Pancreas (tissue), 10 donors: Measurements from ENCODE around the gene REEP6. TPM values are rescaled to one million over a fixed set of nuclear protein-coding genes. Genes with fewer than 3 reads are reported as not detected.

Source experiments
- ATAC-seq, 4 donors: fragments of 200-7000 bp; cut with Tn5 transposase; one replicate each; pipeline versions ENCODE4 v1.8.0 to v1.9.1; 2020; ENCODE audit warnings: mild to moderate bottlenecking in 4 of 4, moderate library complexity in 4 of 4
- DNase-seq, 6 donors: peaks; one replicate each; pipeline ENCODE4 v3.0.0-alpha.2; 2020
- FAIRE-seq: peaks from 2 replicates; lab custom pipeline; 2012; peaks lifted over from hg19 to GRCh38; lab: Jason Lieb, UNC
- H3K27ac ChIP-seq, 4 donors: fragments of 200-600 bp; sonication (generic); 1 replicate in 3 of 4; 2 replicates in 1 of 4; pipeline versions ENCODE4 v1.5.0 to v1.8.0; 2020
- H3K27me3 ChIP-seq, 4 donors: fragments of 200-600 bp; one replicate each; pipeline ENCODE4 v1.8.0; 2021
- H3K36me3 ChIP-seq, 3 donors: fragments of 200-600 bp; sonication (generic) in 1 of 3; one replicate each; pipeline versions ENCODE4 v1.5.0 to v1.8.0; 2020 to 2021
- H3K4me1 ChIP-seq, 3 donors: fragments of 200-600 bp; one replicate each; pipeline ENCODE4 v1.8.0; 2021
- H3K4me3 ChIP-seq, 4 donors: fragments of 200-600 bp; sonication (generic) in 2 of 4; one replicate each; pipeline versions ENCODE4 v1.5.0 to v1.8.0; 2020 to 2021
- H3K9me3 ChIP-seq, 4 donors: fragments of 200-600 bp; one replicate each; pipeline ENCODE4 v1.8.0; 2021
- CTCF ChIP-seq, 4 donors: fragments of 200-600 bp; sonication (generic) in 3 of 4; IDR thresholded peaks; one replicate each; pipeline versions ENCODE4 v1.5.0 to v1.8.0; 2021; ENCODE audit warnings: antibody characterized with exemption in 4 of 4
- WGBS, 2 donors: extraction: QIAGEN DNeasy Blood & Tissue Kit; methylation state at CpG; one replicate each; pipeline ENCODE4 v1.1.7; 2013; 5-methylcytosine and 5-hydroxymethylcytosine counted together
- intact Hi-C, 3 donors: fragments of 100-400 bp; cut with DNase I; formaldehyde crosslinking; loops; one replicate each; pipeline versions ENCODE4 v1.11.1 to v1.14.2; 2022
- polyA plus RNA-seq, 2 donors: library from polyadenylated mRNA; stranded (reverse); fragments of 200-250 nt; gene quantifications; one replicate each; pipeline ENCODE4 v1.2.3, GENCODE V29; 2013
- total RNA-seq, 6 donors: library from RNA; stranded (reverse); fragmentation: NEBNext Ultra II Directional in 4 of 6; extraction: Animal tissue kit (Norgen Biotek cat#: 25700) in 4 of 6; gene quantifications; one replicate each; pipeline versions ENCODE4 v1.2.1 to v1.2.4, GENCODE V29; 2021 to 2023
- donor health status: healthy with polysubstance abuse.
- donor health status: DM: no; HTN: no; CAD: no; lungs with moderate emphysema.
- donor health status: DM: no; HTN: no; CAD: no.
- donor health status: control.
- donor health status: control.
- donor health status: Bipolar disorder and iron deficiency.
- donor health status: DM: yes; HTN: yes; CAD: no.
- donor health status: DM: no; HTN: no; CAD: no.
- donor health status: DM: no; HTN: no; CAD: no.
- donor health status: DM: yes; HTN: yes; CAD: no.

The REEP6 gene
- total and polyA plus RNA-seq, 8 donors, result 12.6 to 24.1 (median 16.9) TPM

- TF ChIP-seq CTCF (IDR thresholded peaks at IDR 0.05), result no peak
- no peaks in the 10 kb centered on the region for H3K9me3 ChIP-seq
- peak in 2 of 6 donors; percentile 75 to 82 for DNase-seq
- no peak within 1 kb of the TSS for H3K27ac ChIP-seq
- intact Hi-C loops, result loop anchor here in 1 of 3 donors (10.0 kb wide), 1 partner anchor 68 kb away; no protein-coding TSS in a partner anchor
- no peaks in the 10 kb centered on the region for H3K36me3 ChIP-seq
- peak; percentile 35 to 59 (median 44) for ATAC-seq
- no peaks in the 10 kb centered on the region for H3K27me3 ChIP-seq
- WGBS, 2 donors, result 3% methylated on average over 34 to 78 of the region's 78 CpGs
- peak within 1 kb of the TSS in 3 of 4 donors; percentile 18 to 48 (median 25) for H3K4me3 ChIP-seq
- no peak for FAIRE-seq
- no peaks in the 10 kb centered on the region for H3K4me1 ChIP-seq
Measured at GRCh38 chr19:1512671-1513498, 21.9 kb downstream of the REEP6 start, which contains the start of gene ADAMTSL5. ADAMTSL5 (minus strand) TSS chr19:1513019; CDS start chr19:1510943, 2,076 bp downstream.

GRCh38 chr19:1513499-1514294, 22.7 kb downstream of the REEP6 start:
- 5 to 7% methylated on average over 36 to 52 of the region's 52 CpGs for WGBS, 2 donors
- ATAC-seq, result peak; percentile 71 to 80 (median 78)
- no peak for FAIRE-seq
- H3K4me3 ChIP-seq, result peak overlapping the region in 3 of 4 donors; percentile 18 to 48 (median 25)
- DNase-seq, result peak in 5 of 6 donors; percentile 53 to 87 (median 76)
- no peak overlapping the region for H3K27ac ChIP-seq
- TF ChIP-seq CTCF (IDR thresholded peaks at IDR 0.05), result peak; percentile 47 to 53 (median 51)
- intact Hi-C loops, result loop anchor here in 1 of 3 donors (10.0 kb wide), 1 partner anchor 69 kb away; no protein-coding TSS in a partner anchor
- no peaks in the 10 kb centered on the region for H3K27me3 ChIP-seq
- H3K36me3 ChIP-seq, result no peaks in the 10 kb centered on the region
- no peaks in the 10 kb centered on the region for H3K4me1 ChIP-seq
- no peaks in the 10 kb centered on the region for H3K9me3 ChIP-seq

DNA sequence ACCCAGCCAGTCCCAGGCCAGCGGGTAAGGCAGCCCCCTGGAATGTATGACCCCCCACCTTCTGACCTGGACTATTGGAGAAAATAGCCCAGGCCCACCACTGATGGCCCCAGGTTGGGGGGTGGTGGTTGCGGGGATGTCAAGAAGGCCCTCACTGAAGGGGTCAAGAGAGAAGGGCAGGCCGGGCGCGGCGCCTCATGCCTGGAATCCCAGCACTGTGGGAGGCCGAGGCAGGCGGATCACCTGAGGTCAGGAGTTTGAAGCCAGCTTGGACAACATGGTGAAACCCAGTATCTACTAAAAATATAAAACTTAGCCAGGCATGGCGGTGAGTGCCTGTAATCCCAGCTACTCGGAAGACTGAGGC, 23.3 kb downstream of the REEP6 start:
- 54 to 57% methylated on average over 10 of the region's 10 CpGs for WGBS, 2 donors
- no peak for TF ChIP-seq CTCF (IDR thresholded peaks at IDR 0.05)
- FAIRE-seq (no peak), DNase-seq (peak in 1 of 6 donors; percentile 56), ATAC-seq (no peak)
- H3K36me3 ChIP-seq, result no peaks in the 10 kb centered on the region
- no peak overlapping the region for H3K4me3 ChIP-seq
- H3K27me3 ChIP-seq, result no peaks in the 10 kb centered on the region
- intact Hi-C loops, result loop anchor here in 1 of 3 donors (10.0 kb wide), 1 partner anchor 69 kb away; no protein-coding TSS in a partner anchor
- no peaks in the 10 kb centered on the region for H3K4me1 ChIP-seq
- no peak overlapping the region for H3K27ac ChIP-seq
- H3K9me3 ChIP-seq, result no peaks in the 10 kb centered on the region

- H3K4me1 ChIP-seq, result no peaks in the 10 kb centered on the region
Measured at GRCh38 chr19:1514986-1515721, 24.2 kb downstream of the REEP6 start.

More at GRCh38 chr19:1514986-1515721, 24.2 kb downstream of the REEP6 start:
- H3K9me3 ChIP-seq, result no peaks in the 10 kb centered on the region
- no peak overlapping the region for H3K27ac ChIP-seq
- no peak overlapping the region for H3K4me3 ChIP-seq
- H3K27me3 ChIP-seq, result no peaks in the 10 kb centered on the region
- intact Hi-C loops, result loop anchor here in 1 of 3 donors (10.0 kb wide), 1 partner anchor 70 kb away; no protein-coding TSS in a partner anchor
- 56 to 63% methylated on average over 14 of the region's 14 CpGs for WGBS, 2 donors
- no peak for FAIRE-seq
- no peaks in the 10 kb centered on the region for H3K36me3 ChIP-seq
- no peak for ATAC-seq
- no peak for TF ChIP-seq CTCF (IDR thresholded peaks at IDR 0.05)
- peak in 1 of 6 donors; percentile 25 for DNase-seq
